Transverse colon (tissue), 4 donors: ENCODE results near the gene ABL2. TPM values are rescaled to one million over a fixed set of nuclear protein-coding genes. Genes with fewer than 3 reads are reported as not detected.

Source experiments
- DNase-seq: peaks from one replicate; pipeline ENCODE4 v3.0.0-alpha.2; 2019
- H3K27ac ChIP-seq, 4 donors: fragments of 200-600 bp; sonication (generic); 2 replicates each; pipeline ENCODE4 v1.5.1; 2016 to 2018; ENCODE audit warnings: inconsistent platforms in 4 of 4
- H3K27me3 ChIP-seq: fragments of 200-600 bp; sonication (generic); 2 replicates; pipeline ENCODE4 v1.5.1; 2017; ENCODE audit warnings: inconsistent platforms
- H3K36me3 ChIP-seq, 4 donors: fragments of 200-600 bp; sonication (generic); 2 replicates each; pipeline ENCODE4 v1.5.1; 2017 to 2019; ENCODE audit warnings: inconsistent platforms in 4 of 4
- H3K4me1 ChIP-seq, 4 donors: fragments of 200-600 bp; sonication (generic); 2 replicates each; pipeline ENCODE4 v1.5.1; 2017 to 2020; ENCODE audit warnings: inconsistent platforms in 4 of 4
- H3K4me3 ChIP-seq, 4 donors: fragments of 200-600 bp; sonication (generic); 1 replicate in 1 of 4; 2 replicates in 3 of 4; pipeline versions ENCODE4 v1.5.1 to v1.6.1; 2017 to 2019; ENCODE audit warnings: inconsistent platforms in 4 of 4
- H3K9me3 ChIP-seq, 2 donors: fragments of 200-600 bp; sonication (generic); 2 replicates each; pipeline ENCODE4 v1.5.1; 2017 to 2019; ENCODE audit warnings: inconsistent platforms in 2 of 2
- EP300 ChIP-seq: sonication (generic); formaldehyde crosslinking; IDR thresholded peaks from one replicate; pipeline ENCODE4 v1.6.1; 2017; ENCODE audit warnings: antibody characterized with exemption, low read depth
- POLR2A ChIP-seq: fragments of 450-650 bp; IDR thresholded peaks from one replicate; pipeline ENCODE4 v1.6.1; 2016; ENCODE audit warnings: antibody characterized with exemption, mild to moderate bottlenecking, moderate library complexity
- POLR2AphosphoS5 ChIP-seq, 3 donors: sonication (generic); formaldehyde crosslinking; IDR thresholded peaks; one replicate each; pipeline ENCODE4 v1.6.1; 2016; ENCODE audit warnings: antibody characterized with exemption in 3 of 3
- WGBS, 2 donors: methylation state at CpG; one replicate each; pipeline ENCODE4 v1.1.5; 2018; ENCODE audit warnings: low coverage in 1 of 2; 5-methylcytosine and 5-hydroxymethylcytosine counted together
- in situ Hi-C, 4 donors: fragments of 200-750 bp; cut with MboI; loops; one replicate each; pipeline versions ENCODE4 v1.15.0 to v1.15.1; 2017; ENCODE audit warnings: low sequenced_read_pairs in 3 of 4, low pct_ligation_motif_present in 1 of 4, low pct_unique_long_range_greater_than_20kb in 1 of 4
- intact Hi-C: fragments of 100-400 bp; cut with DNase I; formaldehyde crosslinking; loops from one replicate; pipeline ENCODE4 v1.15.1; 2023; ENCODE audit warnings: low total_unique reads
- total RNA-seq, 4 donors: library from RNA; depleted of rRNA; stranded (reverse); fragments of >200 nt; gene quantifications; one replicate each; pipeline ENCODE4 v1.1.0, GENCODE V29; 2016
- TF ChIP-seq, protein P1 (sequence below), 5 experiments: fragments of 200-600 bp in 3 of 5; fragments of 450-650 bp in 2 of 5; sonication (generic) in 3 of 5; IDR thresholded peaks; 1 replicate in 2 of 5; 2 replicates in 3 of 5; pipeline ENCODE4 v1.5.1; 2016 to 2017; ENCODE audit warnings: antibody characterized with exemption in 5 of 5, inconsistent platforms in 3 of 5, mild to moderate bottlenecking in 2 of 5, moderate library complexity in 1 of 5

The ABL2 gene
- total RNA-seq, 4 donors from 2014 or later = 9.6 to 51.7 (median 14.3) TPM

DNA sequence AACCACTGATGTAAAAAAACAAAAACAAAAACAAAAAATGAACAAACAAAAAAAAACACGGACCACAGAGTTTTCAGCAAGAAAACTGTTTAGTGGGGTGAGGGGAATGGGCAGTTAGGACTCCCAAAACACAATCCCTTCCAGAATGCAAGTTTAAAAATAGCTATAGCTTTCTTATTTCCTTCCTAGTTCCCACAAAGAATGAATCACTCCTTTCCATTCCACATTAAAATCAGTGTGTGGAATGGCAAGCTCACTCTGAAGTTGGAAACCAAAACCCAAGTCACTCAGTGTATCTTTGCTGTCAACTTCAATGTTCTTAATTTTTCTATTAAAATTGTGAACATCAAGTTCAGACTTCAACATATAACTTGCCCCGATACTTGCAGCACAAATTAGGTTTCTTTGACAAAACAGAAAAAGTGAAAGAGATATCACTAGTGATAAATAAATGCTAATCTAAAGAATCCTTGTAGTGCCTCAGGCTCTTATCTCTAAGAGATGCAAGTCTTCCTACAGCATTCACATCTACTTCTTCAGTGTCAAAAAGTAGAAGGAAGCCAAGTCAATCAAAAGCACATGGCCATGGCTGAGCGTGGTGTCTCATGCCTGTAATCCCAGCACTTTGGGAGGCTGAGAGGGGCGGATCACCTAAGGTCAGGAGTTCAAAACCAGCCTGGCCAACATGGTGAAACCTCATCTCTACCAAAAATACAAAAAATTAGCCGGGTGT lies 102.1 kb downstream of the ABL2 start:
- Histone ChIP-seq H3K9me3 (no peaks in the 10 kb centered on the region), H3K27ac (no peak overlapping the region), H3K4me3 (no peak overlapping the region), H3K36me3 (no peaks in the 10 kb centered on the region), H3K27me3 (no peaks in the 10 kb centered on the region), H3K4me1 (peaks cover 0 to 18% (median 6%) of the 10 kb centered on the region in 4 donors)
- WGBS, 2 donors = 91 to 96% methylated on average over 4 to 5 of the region's 5 CpGs
- intact Hi-C loops (no loop called here), in situ Hi-C loops (loop anchor here in 1 of 4 donors (10.0 kb wide), 1 partner anchor 237 kb away; the partner anchor contains the start of gene AXDND1)
- no peak for TF ChIP-seq POLR2A
- TF ChIP-seq EP300 = no peak
- TF ChIP-seq POLR2AphosphoS5 (IDR thresholded peaks at IDR 0.05) = no peak
- TF ChIP-seq, protein P1, sequence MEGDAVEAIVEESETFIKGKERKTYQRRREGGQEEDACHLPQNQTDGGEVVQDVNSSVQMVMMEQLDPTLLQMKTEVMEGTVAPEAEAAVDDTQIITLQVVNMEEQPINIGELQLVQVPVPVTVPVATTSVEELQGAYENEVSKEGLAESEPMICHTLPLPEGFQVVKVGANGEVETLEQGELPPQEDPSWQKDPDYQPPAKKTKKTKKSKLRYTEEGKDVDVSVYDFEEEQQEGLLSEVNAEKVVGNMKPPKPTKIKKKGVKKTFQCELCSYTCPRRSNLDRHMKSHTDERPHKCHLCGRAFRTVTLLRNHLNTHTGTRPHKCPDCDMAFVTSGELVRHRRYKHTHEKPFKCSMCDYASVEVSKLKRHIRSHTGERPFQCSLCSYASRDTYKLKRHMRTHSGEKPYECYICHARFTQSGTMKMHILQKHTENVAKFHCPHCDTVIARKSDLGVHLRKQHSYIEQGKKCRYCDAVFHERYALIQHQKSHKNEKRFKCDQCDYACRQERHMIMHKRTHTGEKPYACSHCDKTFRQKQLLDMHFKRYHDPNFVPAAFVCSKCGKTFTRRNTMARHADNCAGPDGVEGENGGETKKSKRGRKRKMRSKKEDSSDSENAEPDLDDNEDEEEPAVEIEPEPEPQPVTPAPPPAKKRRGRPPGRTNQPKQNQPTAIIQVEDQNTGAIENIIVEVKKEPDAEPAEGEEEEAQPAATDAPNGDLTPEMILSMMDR (IDR thresholded peaks at IDR 0.05) = no peak
- DNase-seq = no peak

DNA sequence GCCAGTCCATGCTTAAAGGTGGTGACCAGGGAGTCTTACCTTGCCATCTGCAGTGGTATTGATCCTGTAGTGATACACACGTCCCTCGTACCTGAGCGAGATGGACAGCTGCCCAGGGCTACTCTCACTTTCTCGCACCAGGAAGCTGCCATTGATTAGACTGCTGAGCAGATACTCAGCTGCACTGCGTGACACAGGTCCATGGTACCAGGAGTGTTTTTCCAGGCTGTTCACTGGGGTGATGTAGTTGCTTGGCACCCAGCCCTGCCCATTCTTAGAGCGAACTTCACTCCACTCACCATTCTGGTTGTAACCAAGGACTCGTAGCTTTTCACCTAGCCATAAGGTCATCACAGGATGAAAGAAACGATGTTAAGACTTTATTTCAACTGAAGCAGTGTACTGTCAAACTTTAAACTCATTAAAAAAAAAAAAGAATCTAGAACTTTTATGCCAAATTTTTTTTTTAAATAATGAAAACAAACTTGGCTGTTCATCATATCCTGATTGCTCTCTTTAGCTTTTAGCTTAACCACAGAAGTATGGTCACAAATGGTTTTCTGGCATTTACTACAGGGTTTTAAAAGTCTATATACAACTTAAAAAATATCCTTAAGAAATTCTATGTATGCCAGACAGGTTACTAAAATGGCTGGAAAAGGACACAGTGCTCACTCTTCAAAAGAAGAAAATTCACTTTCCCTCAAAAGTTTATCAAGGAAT lies 103.0 kb downstream of the ABL2 start:
- intact Hi-C loops (no loop called here), in situ Hi-C loops (loop anchor here in 1 of 4 donors (10.0 kb wide), 1 partner anchor 238 kb away; the partner anchor contains the start of gene AXDND1)
- TF ChIP-seq POLR2AphosphoS5 (IDR thresholded peaks at IDR 0.05) (no peak), POLR2A (no peak), EP300 (no peak)
- H3K4me3 ChIP-seq = no peak overlapping the region
- no peaks in the 10 kb centered on the region for H3K27me3 ChIP-seq
- H3K27ac ChIP-seq = no peak overlapping the region
- WGBS, 2 donors = 76 to 88% methylated on average over 2 to 8 of the region's 8 CpGs
- DNase-seq = no peak
- peaks cover 0 to 18% (median 6%) of the 10 kb centered on the region in 4 donors for H3K4me1 ChIP-seq
- no peaks in the 10 kb centered on the region for H3K36me3 ChIP-seq
- H3K9me3 ChIP-seq = no peaks in the 10 kb centered on the region

DNA sequence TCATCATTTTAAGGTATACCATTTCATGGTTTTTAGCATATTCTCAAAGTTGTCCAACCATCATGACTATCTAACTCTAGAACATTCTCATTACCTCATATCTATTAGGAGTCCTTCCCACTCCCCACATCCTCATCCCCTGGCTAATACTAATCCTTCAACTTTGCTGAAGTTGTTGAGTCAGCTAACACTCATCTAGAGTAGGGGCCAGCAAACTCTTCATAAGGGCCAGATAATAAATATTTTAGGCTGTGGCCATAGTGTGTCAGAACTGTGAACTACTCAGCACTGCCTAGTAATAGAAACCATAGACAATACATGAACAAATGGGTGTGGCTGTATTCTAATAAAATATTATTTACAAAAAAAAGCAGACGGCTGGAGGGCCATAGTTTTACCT lies 104.6 kb downstream of the ABL2 start:
- intact Hi-C loops (no loop called here), in situ Hi-C loops (loop anchor here in 1 of 4 donors (5.0 to 10.0 kb wide), 2 partner anchors 92 to 240 kb away; partner anchors contain the start of gene AXDND1)

DNA sequence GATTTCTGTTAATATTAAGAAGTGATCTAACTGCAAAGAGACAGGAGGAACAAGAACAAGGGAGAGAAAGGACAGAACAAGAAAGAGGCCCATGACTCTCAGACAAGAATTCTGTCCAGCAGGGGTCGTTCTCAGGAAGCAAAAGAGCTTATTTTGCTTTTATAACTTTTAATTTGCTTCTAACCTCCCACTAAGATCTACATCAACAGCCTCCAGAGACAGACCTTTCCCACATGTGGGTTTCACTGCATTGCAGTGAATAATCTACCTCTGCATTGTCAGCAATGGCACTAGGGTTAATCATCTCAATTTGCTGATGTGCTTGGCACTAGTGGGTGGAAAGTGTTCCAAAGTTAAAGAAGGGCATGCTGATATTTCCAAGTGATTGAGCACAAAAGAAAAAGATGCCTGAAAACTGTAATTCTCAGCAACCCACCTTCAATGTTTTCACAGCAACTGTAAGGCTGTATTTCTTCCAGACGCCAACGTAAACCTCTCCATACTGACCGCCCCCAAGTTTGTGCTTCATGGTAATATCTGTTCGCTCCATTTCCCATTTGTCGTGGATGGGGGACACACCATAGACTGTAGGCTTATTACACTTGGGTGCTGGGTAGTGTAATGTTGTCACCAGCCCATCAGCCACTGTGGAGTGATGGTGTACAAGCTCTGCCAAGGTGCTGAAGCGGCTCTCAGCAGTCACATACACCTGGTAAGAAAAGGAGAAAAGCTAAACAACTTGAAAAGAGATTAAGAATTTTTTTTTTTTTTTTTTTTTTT lies 108.1 kb downstream of the ABL2 start:
- peak overlapping the region in 1 of 4 donors; percentile 7 for H3K27ac ChIP-seq
- no peaks in the 10 kb centered on the region for H3K27me3 ChIP-seq
- intact Hi-C loops = no loop called here
- H3K4me1 ChIP-seq = peaks cover 0 to 13% (median 8%) of the 10 kb centered on the region in 4 donors
- in situ Hi-C loops = loop anchor here in 1 of 4 donors (5.0 to 10.0 kb wide), 2 partner anchors 96 to 243 kb away; partner anchors contain the start of gene AXDND1
- no peak for TF ChIP-seq POLR2AphosphoS5 (IDR thresholded peaks at IDR 0.05)
- TF ChIP-seq, protein P1 (IDR thresholded peaks at IDR 0.05) = peak; percentile 50 to 61 (median 56)
- no peaks in the 10 kb centered on the region for H3K9me3 ChIP-seq
- no peak overlapping the region for H3K4me3 ChIP-seq
- 77 to 80% methylated on average over 6 to 7 of the region's 7 CpGs for WGBS, 2 donors
- DNase-seq = peak; percentile 35
- H3K36me3 ChIP-seq = peaks cover 0 to 19% (median 3%) of the 10 kb centered on the region in 4 donors

More for the DNA sequence above, 104.6 kb downstream of the ABL2 start:
- 89 to 100% methylated on average over 1 of the region's 1 CpG for WGBS, 2 donors
- DNase-seq = no peak
- no peaks in the 10 kb centered on the region for H3K27me3 ChIP-seq
- H3K9me3 ChIP-seq = no peaks in the 10 kb centered on the region
- no peak overlapping the region for H3K4me3 ChIP-seq
- no peaks in the 10 kb centered on the region for H3K36me3 ChIP-seq
- no peak overlapping the region for H3K27ac ChIP-seq
- peaks cover 0 to 20% (median 5%) of the 10 kb centered on the region in 4 donors for H3K4me1 ChIP-seq
- TF ChIP-seq EP300 (no peak), POLR2AphosphoS5 (IDR thresholded peaks at IDR 0.05) (no peak), POLR2A (no peak)
- TF ChIP-seq, protein P1 (IDR thresholded peaks at IDR 0.05) = no peak
